Panc1 (cell line): ENCODE results near the gene OTOP2. TPM values are rescaled to one million over a fixed set of nuclear protein-coding genes. Genes with fewer than 3 reads are reported as not detected.
A peak's percentile ranks its signal among the peaks of the same experiment; 100 is the strongest.

Experiments
- ATAC-seq: fragments of 200-7000 bp; cut with Tn5 transposase; 2 replicates; pipeline ENCODE4 v1.9.1; 2020; ENCODE audit warnings: mild to moderate bottlenecking, moderate library complexity
- BruUV-seq: library from RNA; stranded (reverse); fragments of 400-500 nt; replicated peaks from 2 replicates; lab custom pipeline; 2021; lab: Mats Ljungman, UMichigan
- CTCF ChIA-PET: fragments of 300-600 bp; sonication (Branson Sonifier 250); formaldehyde crosslinking; loops from one replicate; lab custom pipeline; 2022; ENCODE audit warnings: antibody characterized with exemption; lab: Charles Lee
- POLR2A ChIA-PET: fragments of 300-600 bp; sonication (Branson Sonifier 250); formaldehyde crosslinking; loops from one replicate; lab custom pipeline; 2022; ENCODE audit warnings: antibody characterized with exemption; lab: Charles Lee
- DNase-seq: peaks from one replicate; pipeline ENCODE4 v3.0.0-alpha.2; 2010; ENCODE audit warnings: low read depth, low spot score
- H3K27ac ChIP-seq: 2 replicates; pipeline ENCODE4 v1.5.1; 2011; ENCODE audit warnings: mild to moderate bottlenecking, low read length, inconsistent platforms
- H3K27me3 ChIP-seq: fragments of 200-500 bp; sonication (Bioruptor generic); 2 replicates; pipeline ENCODE4 v1.6.0; 2014; ENCODE audit warnings: low read length, inconsistent platforms; ENCODE audit not compliant: control insufficient read depth, insufficient read depth
- H3K36me3 ChIP-seq: fragments of 200-500 bp; sonication (Bioruptor generic); 2 replicates; pipeline ENCODE4 v1.5.1; 2014; ENCODE audit warnings: inconsistent platforms, mild to moderate bottlenecking, low read length, moderate library complexity; ENCODE audit not compliant: control insufficient read depth, insufficient read depth
- H3K4me1 ChIP-seq: 2 replicates; pipeline ENCODE4 v1.5.1; 2011; ENCODE audit warnings: inconsistent platforms, mild to moderate bottlenecking, low read length, moderate library complexity; ENCODE audit not compliant: control insufficient read depth, insufficient read depth
- H3K4me3 ChIP-seq, 2 experiments: 2 replicates each; pipeline ENCODE4 v1.5.1; 2011 to 2012; ENCODE audit warnings: low read depth in 2 of 2, low read length in 2 of 2, mild to moderate bottlenecking in 2 of 2, inconsistent platforms in 1 of 2, moderate library complexity in 1 of 2
- H3K9me3 ChIP-seq: fragments of 200-500 bp; sonication (Bioruptor generic); 2 replicates; pipeline ENCODE4 v1.5.1; 2014; ENCODE audit warnings: low read depth, mild to moderate bottlenecking, inconsistent platforms, low read length, moderate library complexity; ENCODE audit not compliant: control insufficient read depth, insufficient read depth
- POLR2AphosphoS5 ChIP-seq: IDR thresholded peaks from 2 replicates; pipeline ENCODE4 v1.6.1; 2012; ENCODE audit warnings: mild to moderate bottlenecking, low read depth, low read length, moderate library complexity
- SIN3A ChIP-seq: IDR thresholded peaks from 2 replicates; pipeline ENCODE4 v1.6.1; 2012; ENCODE audit warnings: low read depth, mild to moderate bottlenecking, low read length, moderate library complexity, borderline replicate concordance; ENCODE audit not compliant: insufficient read depth
- TCF7L2 ChIP-seq: IDR thresholded peaks from 2 replicates; pipeline ENCODE4 v1.6.1; 2011; ENCODE audit warnings: mild to moderate bottlenecking, low read depth, low read length, inconsistent platforms
- in situ Hi-C: cut with HindIII; loops from 2 replicates; pipeline ENCODE4 v1.10.0; 2016; ENCODE audit warnings: low sequenced_read_pairs, low pct_unique_long_range_greater_than_20kb
- intact Hi-C: fragments of 100-400 bp; cut with micrococcal nuclease; formaldehyde crosslinking; loops from one replicate; pipeline ENCODE4 v1.10.0; 2022; ENCODE audit not compliant: unreplicated experiment
- total RNA-seq: library from RNA; stranded (reverse); gene quantifications from one replicate; pipeline ENCODE4 v1.2.1, GENCODE V29; 2021; ENCODE audit not compliant: unreplicated experiment
- TF ChIP-seq, protein P1 (sequence below): fragments of 450-650 bp; IDR thresholded peaks from 2 replicates; pipeline ENCODE4 v1.5.1; 2017; ENCODE audit warnings: mild to moderate bottlenecking
- TF ChIP-seq, protein P2 (sequence below), 2 experiments: IDR thresholded peaks; 2 replicates each; pipeline ENCODE4 v1.6.1; 2011 to 2012; ENCODE audit warnings: low read depth in 2 of 2, control low read depth in 1 of 2, low read length in 1 of 2, mild to moderate bottlenecking in 1 of 2, moderate library complexity in 1 of 2; ENCODE audit not compliant: insufficient read depth in 1 of 2

Gene OTOP2
- total RNA-seq, 1 experiment from 2014 or later: not detected

DNA sequence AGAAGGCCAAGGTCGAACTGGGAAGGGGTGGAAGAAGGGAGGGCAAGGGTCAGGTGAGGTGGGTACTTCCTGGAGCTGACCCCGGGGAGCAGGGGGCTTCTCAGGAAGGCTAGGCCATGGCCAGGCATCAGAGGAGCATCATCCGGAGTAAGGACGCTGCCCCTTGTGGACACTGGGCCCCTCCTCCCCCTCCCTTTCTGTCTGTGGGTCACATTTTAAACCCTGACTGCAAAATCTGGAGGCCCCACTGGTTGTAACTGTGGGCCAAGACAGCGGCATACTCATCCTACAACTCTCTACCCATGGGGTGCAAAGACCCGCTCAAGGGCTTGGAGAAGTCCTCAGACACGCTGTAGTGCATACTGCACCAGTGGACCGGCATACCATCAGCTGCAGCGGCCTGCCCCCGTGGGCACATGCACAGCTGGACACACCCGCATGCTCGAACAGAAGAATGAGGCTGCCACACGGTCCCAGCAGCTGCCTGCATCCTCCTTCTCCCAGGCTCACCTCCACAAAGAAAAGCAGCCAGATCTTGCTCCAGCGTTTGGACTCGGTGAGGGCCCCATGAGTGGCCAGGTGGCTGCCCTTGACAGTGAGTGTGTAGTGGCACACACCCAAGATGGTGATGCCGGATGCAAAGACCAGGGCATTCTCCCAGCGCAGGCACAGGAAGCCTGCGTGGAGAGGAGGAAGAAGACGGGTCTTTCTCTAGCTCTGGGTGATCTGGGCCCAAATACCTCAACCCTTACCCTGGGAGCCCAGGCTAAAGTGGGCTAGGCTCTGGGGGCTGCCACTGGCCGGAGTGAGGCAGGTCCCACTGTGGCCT is 31.8 kb upstream of the OTOP2 start:
- in situ Hi-C loops (no loop called here), intact Hi-C loops (no loop called here)
- Histone ChIP-seq H3K27me3 (peaks cover 12% of the 10 kb centered on the region), H3K27ac (no peak overlapping the region), H3K4me3 (no peak overlapping the region), H3K9me3 (no peaks in the 10 kb centered on the region), H3K4me1 (no peaks in the 10 kb centered on the region), H3K36me3 (no peaks in the 10 kb centered on the region)
- ChIA-PET POLR2A (no interaction called here), CTCF (interaction anchor here (1.1 kb wide), 1 partner anchor 14 kb away, joined by 3 read pairs; no protein-coding TSS in a partner anchor)
- DNase-seq (no peak), ATAC-seq (peak; percentile 29; the same call in 1 of the 2 replicates)
- TF ChIP-seq, protein P1, sequence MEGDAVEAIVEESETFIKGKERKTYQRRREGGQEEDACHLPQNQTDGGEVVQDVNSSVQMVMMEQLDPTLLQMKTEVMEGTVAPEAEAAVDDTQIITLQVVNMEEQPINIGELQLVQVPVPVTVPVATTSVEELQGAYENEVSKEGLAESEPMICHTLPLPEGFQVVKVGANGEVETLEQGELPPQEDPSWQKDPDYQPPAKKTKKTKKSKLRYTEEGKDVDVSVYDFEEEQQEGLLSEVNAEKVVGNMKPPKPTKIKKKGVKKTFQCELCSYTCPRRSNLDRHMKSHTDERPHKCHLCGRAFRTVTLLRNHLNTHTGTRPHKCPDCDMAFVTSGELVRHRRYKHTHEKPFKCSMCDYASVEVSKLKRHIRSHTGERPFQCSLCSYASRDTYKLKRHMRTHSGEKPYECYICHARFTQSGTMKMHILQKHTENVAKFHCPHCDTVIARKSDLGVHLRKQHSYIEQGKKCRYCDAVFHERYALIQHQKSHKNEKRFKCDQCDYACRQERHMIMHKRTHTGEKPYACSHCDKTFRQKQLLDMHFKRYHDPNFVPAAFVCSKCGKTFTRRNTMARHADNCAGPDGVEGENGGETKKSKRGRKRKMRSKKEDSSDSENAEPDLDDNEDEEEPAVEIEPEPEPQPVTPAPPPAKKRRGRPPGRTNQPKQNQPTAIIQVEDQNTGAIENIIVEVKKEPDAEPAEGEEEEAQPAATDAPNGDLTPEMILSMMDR: no peak
- TF ChIP-seq, protein P2, sequence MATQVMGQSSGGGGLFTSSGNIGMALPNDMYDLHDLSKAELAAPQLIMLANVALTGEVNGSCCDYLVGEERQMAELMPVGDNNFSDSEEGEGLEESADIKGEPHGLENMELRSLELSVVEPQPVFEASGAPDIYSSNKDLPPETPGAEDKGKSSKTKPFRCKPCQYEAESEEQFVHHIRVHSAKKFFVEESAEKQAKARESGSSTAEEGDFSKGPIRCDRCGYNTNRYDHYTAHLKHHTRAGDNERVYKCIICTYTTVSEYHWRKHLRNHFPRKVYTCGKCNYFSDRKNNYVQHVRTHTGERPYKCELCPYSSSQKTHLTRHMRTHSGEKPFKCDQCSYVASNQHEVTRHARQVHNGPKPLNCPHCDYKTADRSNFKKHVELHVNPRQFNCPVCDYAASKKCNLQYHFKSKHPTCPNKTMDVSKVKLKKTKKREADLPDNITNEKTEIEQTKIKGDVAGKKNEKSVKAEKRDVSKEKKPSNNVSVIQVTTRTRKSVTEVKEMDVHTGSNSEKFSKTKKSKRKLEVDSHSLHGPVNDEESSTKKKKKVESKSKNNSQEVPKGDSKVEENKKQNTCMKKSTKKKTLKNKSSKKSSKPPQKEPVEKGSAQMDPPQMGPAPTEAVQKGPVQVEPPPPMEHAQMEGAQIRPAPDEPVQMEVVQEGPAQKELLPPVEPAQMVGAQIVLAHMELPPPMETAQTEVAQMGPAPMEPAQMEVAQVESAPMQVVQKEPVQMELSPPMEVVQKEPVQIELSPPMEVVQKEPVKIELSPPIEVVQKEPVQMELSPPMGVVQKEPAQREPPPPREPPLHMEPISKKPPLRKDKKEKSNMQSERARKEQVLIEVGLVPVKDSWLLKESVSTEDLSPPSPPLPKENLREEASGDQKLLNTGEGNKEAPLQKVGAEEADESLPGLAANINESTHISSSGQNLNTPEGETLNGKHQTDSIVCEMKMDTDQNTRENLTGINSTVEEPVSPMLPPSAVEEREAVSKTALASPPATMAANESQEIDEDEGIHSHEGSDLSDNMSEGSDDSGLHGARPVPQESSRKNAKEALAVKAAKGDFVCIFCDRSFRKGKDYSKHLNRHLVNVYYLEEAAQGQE (IDR thresholded peaks at IDR 0.05; ENCODE audit: insufficient read depth in 1 of 2, low read depth in 2 of 2, low read length in 1 of 2): no peak
- TF ChIP-seq TCF7L2 (no peak), POLR2AphosphoS5 (no peak), SIN3A (no peak)
- no TSS peak for BruUV-seq

DNA sequence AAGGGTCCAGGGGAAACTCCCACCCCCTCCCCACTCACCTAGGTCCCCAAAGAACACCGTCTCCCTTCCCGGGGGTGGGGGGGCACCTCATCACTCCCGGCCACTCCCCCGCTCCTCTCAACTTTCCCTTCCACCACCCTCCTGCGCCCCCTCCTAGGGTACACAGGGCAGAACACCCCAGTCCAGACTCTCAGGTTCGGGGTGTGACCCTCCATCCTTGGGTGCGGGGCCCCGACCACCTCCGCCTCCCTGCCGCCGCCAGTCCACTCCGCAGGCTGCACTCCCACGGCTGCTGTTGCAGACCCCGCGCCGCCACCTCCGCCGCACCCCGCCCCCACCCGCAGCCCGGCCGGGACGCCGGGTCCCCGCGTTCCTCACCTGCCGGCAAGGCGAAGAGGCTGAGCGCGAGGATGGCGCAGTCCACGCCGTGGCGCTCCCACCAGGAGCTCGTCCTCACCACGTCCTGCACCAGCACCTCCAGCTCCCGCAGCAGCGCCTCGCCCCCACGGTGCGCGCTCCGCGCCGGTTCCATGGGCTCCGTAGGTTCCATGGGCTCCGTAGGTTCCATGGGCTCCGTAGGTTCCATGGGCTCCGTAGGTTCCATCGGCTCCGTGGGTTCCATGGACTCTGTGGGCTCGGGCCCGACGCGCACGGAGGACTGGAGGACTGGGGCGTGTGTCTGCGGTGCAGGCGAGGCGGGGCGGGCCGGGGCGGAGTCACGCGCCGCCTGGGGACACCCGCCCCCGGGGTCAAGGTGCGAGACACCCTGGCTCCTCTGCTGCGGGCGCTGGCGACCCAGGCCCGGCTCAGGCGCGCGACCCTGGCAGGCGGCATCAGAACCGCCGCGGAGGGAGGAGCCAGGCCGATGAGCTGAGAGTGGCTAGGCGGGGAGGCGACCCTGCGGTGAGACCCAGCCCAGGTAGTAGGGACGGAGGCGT is 30.8 kb upstream of the OTOP2 start, which contains the start of gene FADS6:
FADS6 (minus strand) TSS at position 660 of the 938 bp plus-strand sequence; CDS start at position 622, 38 bp downstream.
- H3K36me3 ChIP-seq: no peaks in the 10 kb centered on the region
- H3K27ac ChIP-seq: no peak within 1 kb of the TSS
- in situ Hi-C loops: no loop called here
- peaks cover 12% of the 10 kb centered on the region for H3K27me3 ChIP-seq
- ChIA-PET POLR2A (interaction anchor here (0.6 kb wide), 1 partner anchor 16 kb away, joined by 10 read pairs; no protein-coding TSS in a partner anchor), CTCF (interaction anchor here (0.6 kb wide), 1 partner anchor 290 kb away, joined by 3 read pairs; no protein-coding TSS in a partner anchor)
- BruUV-seq: no TSS peak
- intact Hi-C loops: no loop called here
- peak; percentile 41 for ATAC-seq
- H3K4me3 ChIP-seq: peak within 1 kb of the TSS; percentile 39 to 41
- TF ChIP-seq, protein P1: no peak
- TF ChIP-seq, protein P2 (IDR thresholded peaks at IDR 0.05; ENCODE audit: insufficient read depth in 1 of 2, low read depth in 2 of 2, low read length in 1 of 2): no peak
- TF ChIP-seq TCF7L2: no peak
- TF ChIP-seq POLR2AphosphoS5: no peak
- TF ChIP-seq SIN3A: no peak
- DNase-seq: no peak
- H3K4me1 ChIP-seq: no peaks in the 10 kb centered on the region
- H3K9me3 ChIP-seq: no peaks in the 10 kb centered on the region
